Epithelial cell of prostate (primary cell): Measurements from ENCODE around the gene EMX2.

Experiments used
- DNase-seq: peaks from one replicate; pipeline ENCODE4 v3.0.0-alpha.2; 2011; ENCODE audit warnings: low read depth, low spot score
- H3K27ac ChIP-seq: fragments of 450-650 bp; 2 replicates; pipeline ENCODE4 v1.5.1; 2017; ENCODE audit warnings: mild to moderate bottlenecking

The EMX2 gene

GRCh38 chr10:117591043-117591442, 48.5 kb downstream of the EMX2 start:
- H3K27ac ChIP-seq: no peak overlapping the region
- no peak for DNase-seq

GRCh38 chr10:117594722-117595121, 52.2 kb downstream of the EMX2 start:
- no peak for DNase-seq
- no peak overlapping the region for H3K27ac ChIP-seq

GRCh38 chr10:117596706-117597105, 54.2 kb downstream of the EMX2 start:
- H3K27ac ChIP-seq: no peak overlapping the region
- DNase-seq: no peak

GRCh38 chr10:117597216-117597615, 54.7 kb downstream of the EMX2 start:
- no peak overlapping the region for H3K27ac ChIP-seq
- DNase-seq: no peak
